Caco-2 (cell line): ENCODE measurements around the gene PLA2G4D. TPM values are rescaled to one million over a fixed set of nuclear protein-coding genes. Genes with fewer than 3 reads are reported as not detected.

Experiments
- BruUV-seq: library from RNA; stranded (reverse); fragments of 400-500 nt; replicated peaks from 2 replicates; lab custom pipeline; 2021; lab: Mats Ljungman, UMichigan
- CTCF ChIA-PET: fragments of 300-600 bp; sonication (Branson Sonifier 250); formaldehyde crosslinking; loops from one replicate; lab custom pipeline; 2022; ENCODE audit warnings: antibody characterized with exemption; lab: Charles Lee
- POLR2A ChIA-PET: fragments of 300-600 bp; sonication (Branson Sonifier 250); formaldehyde crosslinking; loops from one replicate; lab custom pipeline; 2022; ENCODE audit warnings: antibody characterized with exemption; lab: Charles Lee
- DNase-seq, 2 experiments: peaks; one replicate each; pipeline versions ENCODE4 v3.0.0 to v3.0.0-alpha.2; 2020 to 2022
- H3K27me3 ChIP-seq: replicated peaks from 2 replicates; pipeline ENCODE4 v1.6.0; 2011; ENCODE audit warnings: low read length; ENCODE audit not compliant: control insufficient read depth, insufficient read depth
- H3K36me3 ChIP-seq: 2 replicates; pipeline ENCODE4 v1.5.1; 2011; ENCODE audit warnings: low read length; ENCODE audit not compliant: control insufficient read depth, insufficient read depth
- H3K4me1 ChIP-seq: fragments of 250-450 bp; sonication (Bioruptor Pico); 2 replicates; pipeline ENCODE4 v1.5.1; 2020; ENCODE audit warnings: mild to moderate bottlenecking
- H3K4me3 ChIP-seq: 2 replicates; pipeline ENCODE4 v1.5.1; 2011; ENCODE audit warnings: low read depth, mild to moderate bottlenecking, control low read depth, low read length
- H3K9me3 ChIP-seq: fragments of 250-450 bp; sonication (Bioruptor Pico); 2 replicates; pipeline ENCODE4 v1.5.1; 2020; ENCODE audit warnings: mild to moderate bottlenecking, moderate library complexity
- H3K27ac Mint-ChIP-seq: one replicate; pipeline ENCODE4 v1.8.0; 2022; ENCODE audit warnings: mixed read lengths; ENCODE audit not compliant: unreplicated experiment
- H3K27me3 Mint-ChIP-seq: one replicate; pipeline ENCODE4 v1.8.0; 2022; ENCODE audit warnings: mixed read lengths; ENCODE audit not compliant: insufficient read depth, unreplicated experiment
- H3K36me3 Mint-ChIP-seq: one replicate; pipeline ENCODE4 v1.8.0; 2022; ENCODE audit warnings: mild to moderate bottlenecking, mixed read lengths; ENCODE audit not compliant: insufficient read depth, unreplicated experiment
- H3K4me1 Mint-ChIP-seq: one replicate; pipeline ENCODE4 v1.8.0; 2022; ENCODE audit warnings: low read depth, mixed read lengths; ENCODE audit not compliant: unreplicated experiment
- H3K4me3 Mint-ChIP-seq: one replicate; pipeline ENCODE4 v1.8.0; 2022; ENCODE audit warnings: mild to moderate bottlenecking, moderate library complexity, mixed read lengths; ENCODE audit not compliant: unreplicated experiment
- H3K9me3 Mint-ChIP-seq: one replicate; pipeline ENCODE4 v1.8.0; 2022; ENCODE audit warnings: mixed read lengths; ENCODE audit not compliant: unreplicated experiment
- CTCF ChIP-seq, 2 experiments: fragments of 200-600 bp in 1 of 2; IDR thresholded peaks; 1 replicate in 1 of 2; 2 replicates in 1 of 2; pipeline versions ENCODE4 v1.5.1 to v1.8.0; 2011 to 2022; ENCODE audit warnings: antibody characterized with exemption in 1 of 2, control low read depth in 1 of 2, inconsistent platforms in 1 of 2, low read depth in 1 of 2, low read length in 1 of 2, mild to moderate bottlenecking in 1 of 2, moderate library complexity in 1 of 2; ENCODE audit not compliant: insufficient read depth in 1 of 2, severe bottlenecking in 1 of 2, unreplicated experiment in 1 of 2
- intact Hi-C: fragments of 100-400 bp; cut with micrococcal nuclease; formaldehyde crosslinking; loops from one replicate; pipeline ENCODE4 v1.10.0; 2022; ENCODE audit not compliant: unreplicated experiment
- total RNA-seq: library from RNA; stranded (reverse); gene quantifications from 2 replicates; pipeline ENCODE4 v1.2.3, GENCODE V29; 2022

Gene PLA2G4D
- total RNA-seq, 1 experiment from 2014 or later: not detected

- Mint-ChIP-seq H3K4me3 (no peak overlapping the region), H3K27ac (peak overlapping the region; percentile 5), H3K27me3 (no peaks in the 10 kb centered on the region), H3K9me3 (peaks cover 25% of the 10 kb centered on the region), H3K4me1 (peaks cover 6% of the 10 kb centered on the region), H3K36me3 (no peaks in the 10 kb centered on the region)
- ChIA-PET POLR2A (no interaction called here), CTCF (no interaction called here)
- Histone ChIP-seq H3K27me3 (no peaks in the 10 kb centered on the region), H3K36me3 (no peaks in the 10 kb centered on the region; the same call in 1 of the 2 replicates), H3K9me3 (no peaks in the 10 kb centered on the region; the same call in 1 of the 2 replicates), H3K4me1 (peaks cover 29% of the 10 kb centered on the region), H3K4me3 (no peak overlapping the region)
- DNase-seq: peak in 1 of 2 experiments; percentile 8
- intact Hi-C loops: no loop called here
- BruUV-seq: no TSS peak
- no peak for TF ChIP-seq CTCF (IDR thresholded peaks at IDR 0.05; ENCODE audit: insufficient read depth in 1 of 2, low read depth in 1 of 2, low read length in 1 of 2, severe bottlenecking in 1 of 2, unreplicated experiment in 1 of 2)
These were observed 61.8 kb downstream of the PLA2G4D start for GRCh38 chr15:42032376-42033213.

- H3K27ac Mint-ChIP-seq: no peak overlapping the region
- H3K9me3 Mint-ChIP-seq: peaks cover 34% of the 10 kb centered on the region
- Histone ChIP-seq H3K4me3 (no peak overlapping the region), H3K9me3 (no peaks in the 10 kb centered on the region; the same call in 1 of the 2 replicates), H3K36me3 (no peaks in the 10 kb centered on the region; the same call in 1 of the 2 replicates), H3K27me3 (no peaks in the 10 kb centered on the region), H3K4me1 (peaks cover 29% of the 10 kb centered on the region)
- H3K4me1 Mint-ChIP-seq: peaks cover 6% of the 10 kb centered on the region
- CTCF ChIA-PET: no interaction called here
- no peak for TF ChIP-seq CTCF (IDR thresholded peaks at IDR 0.05; ENCODE audit: insufficient read depth in 1 of 2, low read depth in 1 of 2, low read length in 1 of 2, severe bottlenecking in 1 of 2, unreplicated experiment in 1 of 2)
- POLR2A ChIA-PET: no interaction called here
- no peaks in the 10 kb centered on the region for H3K27me3 Mint-ChIP-seq
- H3K4me3 Mint-ChIP-seq: no peak overlapping the region
- no peaks in the 10 kb centered on the region for H3K36me3 Mint-ChIP-seq
- DNase-seq: no peak
- BruUV-seq: no TSS peak
- intact Hi-C loops: no loop called here
These were observed 63.0 kb downstream of the PLA2G4D start for GRCh38 chr15:42031198-42031915.

GRCh38 chr15:42027521-42027920 lies 66.8 kb downstream of the PLA2G4D start:
- H3K4me1 Mint-ChIP-seq: no peaks in the 10 kb centered on the region
- BruUV-seq: no TSS peak
- no peak for TF ChIP-seq CTCF (IDR thresholded peaks at IDR 0.05; ENCODE audit: insufficient read depth in 1 of 2, low read depth in 1 of 2, low read length in 1 of 2, severe bottlenecking in 1 of 2, unreplicated experiment in 1 of 2)
- H3K9me3 Mint-ChIP-seq: peaks cover 64% of the 10 kb centered on the region
- CTCF ChIA-PET: no interaction called here
- Histone ChIP-seq H3K36me3 (no peaks in the 10 kb centered on the region; the same call in 1 of the 2 replicates), H3K4me1 (no peaks in the 10 kb centered on the region), H3K4me3 (no peak overlapping the region), H3K27me3 (no peaks in the 10 kb centered on the region), H3K9me3 (peaks cover 20% of the 10 kb centered on the region)
- intact Hi-C loops: no loop called here
- H3K4me3 Mint-ChIP-seq: no peak overlapping the region
- H3K27ac Mint-ChIP-seq: no peak overlapping the region
- H3K27me3 Mint-ChIP-seq: no peaks in the 10 kb centered on the region
- POLR2A ChIA-PET: no interaction called here
- H3K36me3 Mint-ChIP-seq: peaks cover 18% of the 10 kb centered on the region
- DNase-seq: no peak
